HepG2 (cell line): Measurements from ENCODE around the gene EIF1. TPM values are rescaled to one million over a fixed set of nuclear protein-coding genes. Genes with fewer than 3 reads are reported as not detected.

ENCODE experiments used
- CENPT ChIP-seq: sonication (generic); formaldehyde crosslinking; IDR thresholded peaks from 2 replicates; pipeline ENCODE4 v1.8.0; 2022; ENCODE audit warnings: low read depth, mild to moderate bottlenecking, moderate library complexity, missing genetic modification reagents
- CHCHD3 ChIP-seq: sonication (generic); formaldehyde crosslinking; IDR thresholded peaks from 2 replicates; pipeline ENCODE4 v1.8.0; 2022; ENCODE audit warnings: mild to moderate bottlenecking, missing genetic modification reagents, moderate library complexity
- HDAC2 ChIP-seq: sonication (generic); formaldehyde crosslinking; IDR thresholded peaks from 2 replicates; pipeline ENCODE4 v1.4.0; 2020; ENCODE audit warnings: missing genetic modification reagents
- HOXA9 ChIP-seq: sonication (generic); formaldehyde crosslinking; IDR thresholded peaks from 2 replicates; pipeline ENCODE4 v1.8.1; 2022; ENCODE audit warnings: missing genetic modification reagents, mild to moderate bottlenecking, moderate library complexity, borderline replicate concordance
- ISX ChIP-seq: sonication (generic); formaldehyde crosslinking; conservative IDR thresholded peaks from 2 replicates; pipeline ENCODE4 v1.5.0; 2020; ENCODE audit warnings: missing genetic modification reagents
- KLF13 ChIP-seq: sonication (generic); formaldehyde crosslinking; IDR thresholded peaks from 2 replicates; pipeline ENCODE4 v1.4.0; 2020; ENCODE audit warnings: mild to moderate bottlenecking, missing genetic modification reagents
- MAFG ChIP-seq: sonication (generic); formaldehyde crosslinking; IDR thresholded peaks from 2 replicates; pipeline ENCODE4 v1.5.1; 2020; ENCODE audit warnings: mild to moderate bottlenecking, missing genetic modification reagents
- NONO ChIP-seq, 2 experiments: fragments of 450-650 bp in 1 of 2; sonication (generic) in 1 of 2; formaldehyde crosslinking in 1 of 2; IDR thresholded peaks in 1 of 2; conservative IDR thresholded peaks in 1 of 2; 2 replicates each; pipeline versions ENCODE4 v1.6.1 to v1.8.0; 2017 to 2022; ENCODE audit warnings: mild to moderate bottlenecking in 1 of 2, missing genetic modification reagents in 1 of 2, moderate library complexity in 1 of 2
- NR3C1 ChIP-seq: sonication (generic); formaldehyde crosslinking; IDR thresholded peaks from 2 replicates; pipeline ENCODE4 v1.4.0; 2020; ENCODE audit warnings: missing genetic modification reagents
- PTBP1 ChIP-seq: fragments of 200-400 bp; formaldehyde crosslinking; IDR thresholded peaks from 2 replicates; pipeline ENCODE4 v1.6.1; 2018; ENCODE audit warnings: low read length, low read depth; ENCODE audit not compliant: poor library complexity, severe bottlenecking
- SMAD3 ChIP-seq: sonication (generic); formaldehyde crosslinking; IDR thresholded peaks from 2 replicates; pipeline ENCODE4 v1.4.0; 2020; ENCODE audit warnings: missing genetic modification reagents
- SNAI1 ChIP-seq: sonication (generic); formaldehyde crosslinking; IDR thresholded peaks from 2 replicates; pipeline ENCODE4 v1.5.0; 2020; ENCODE audit warnings: mild to moderate bottlenecking, missing genetic modification reagents, borderline replicate concordance
- SP5 ChIP-seq: IDR thresholded peaks from 2 replicates; pipeline ENCODE4 v1.6.1; 2016; ENCODE audit warnings: low read depth, borderline replicate concordance
- SSRP1 ChIP-seq: IDR thresholded peaks from 2 replicates; pipeline ENCODE4 v1.6.1; 2016; ENCODE audit warnings: control low read depth
- ZNF337 ChIP-seq: sonication (generic); formaldehyde crosslinking; IDR thresholded peaks from 2 replicates; pipeline ENCODE4 v1.5.1; 2020; ENCODE audit warnings: missing genetic modification reagents, low read depth, mild to moderate bottlenecking, borderline replicate concordance
- ZNF431 ChIP-seq: sonication (generic); formaldehyde crosslinking; IDR thresholded peaks from 2 replicates; pipeline ENCODE4 v1.9.0; 2022; ENCODE audit warnings: missing genetic modification reagents, low read depth, mild to moderate bottlenecking, borderline replicate concordance
- ZNF570 ChIP-seq: sonication (generic); formaldehyde crosslinking; IDR thresholded peaks from 2 replicates; pipeline ENCODE4 v1.4.0; 2020; ENCODE audit warnings: mild to moderate bottlenecking, missing genetic modification reagents, borderline replicate concordance
- ZNF598 ChIP-seq: sonication (generic); formaldehyde crosslinking; IDR thresholded peaks from 2 replicates; pipeline ENCODE4 v1.5.1; 2020; ENCODE audit warnings: mild to moderate bottlenecking, missing genetic modification reagents, borderline replicate concordance
- ZNF749 ChIP-seq: sonication (generic); formaldehyde crosslinking; IDR thresholded peaks from 2 replicates; pipeline ENCODE4 v1.8.0; 2022; ENCODE audit warnings: mild to moderate bottlenecking, missing genetic modification reagents, moderate library complexity, borderline replicate concordance
- ZNF788 ChIP-seq: sonication (generic); formaldehyde crosslinking; IDR thresholded peaks from 2 replicates; pipeline ENCODE4 v1.5.0; 2020; ENCODE audit warnings: mild to moderate bottlenecking, missing genetic modification reagents, borderline replicate concordance
- ZNF816 ChIP-seq: sonication (generic); formaldehyde crosslinking; IDR thresholded peaks from 2 replicates; pipeline ENCODE4 v1.8.0; 2022; ENCODE audit warnings: missing genetic modification reagents, mild to moderate bottlenecking, borderline replicate concordance
- polyA plus RNA-seq, 8 experiments: library from polyadenylated mRNA; depleted of rRNA in 3 of 8; stranded (reverse) in 7 of 8; unstranded in 1 of 8; fragments of >200 nt; fragmentation: Illumina TruSeq in 4 of 8; extraction: Trizol in 4 of 8; gene quantifications; 2 replicates each; pipeline versions ENCODE4 v1.2.1 to v1.2.3, GENCODE V29; 2011 to 2016; ENCODE audit warnings: low read depth in 4 of 8, missing spikeins in 1 of 8, mixed read lengths in 1 of 8; ENCODE audit not compliant: insufficient read depth in 1 of 8
- total RNA-seq, 5 experiments: library from RNA; depleted of rRNA; stranded (reverse); fragments of >200 nt; fragmentation: Illumina TruSeq; extraction: Trizol; gene quantifications; 2 replicates each; pipeline ENCODE4 v1.2.3, GENCODE V29; 2016; ENCODE audit warnings: low read depth in 1 of 5
- TF ChIP-seq, protein P1 (sequence below): sonication (generic); formaldehyde crosslinking; IDR thresholded peaks from 2 replicates; pipeline ENCODE4 v1.4.0; 2020; ENCODE audit warnings: missing genetic modification reagents
- TF ChIP-seq, protein P2 (sequence below): sonication (generic); formaldehyde crosslinking; IDR thresholded peaks from 2 replicates; pipeline ENCODE4 v1.4.0; 2020; ENCODE audit warnings: missing genetic modification reagents
- TF ChIP-seq, protein P3 (sequence below): IDR thresholded peaks from 2 replicates; pipeline ENCODE4 v1.6.1; 2016; ENCODE audit warnings: missing compliant biosample characterization, missing genetic modification reagents, borderline replicate concordance
- TF ChIP-seq, protein P4 (sequence below): sonication (generic); formaldehyde crosslinking; IDR thresholded peaks from 2 replicates; pipeline ENCODE4 v1.8.0; 2022; ENCODE audit warnings: mild to moderate bottlenecking, missing genetic modification reagents, moderate library complexity

EIF1 gene
- total and polyA plus RNA-seq, 2 of the 13 experiments (the other 11 are each of a cell fraction or from before 2014, with no cell fraction given), result 147 to 517 TPM

DNA sequence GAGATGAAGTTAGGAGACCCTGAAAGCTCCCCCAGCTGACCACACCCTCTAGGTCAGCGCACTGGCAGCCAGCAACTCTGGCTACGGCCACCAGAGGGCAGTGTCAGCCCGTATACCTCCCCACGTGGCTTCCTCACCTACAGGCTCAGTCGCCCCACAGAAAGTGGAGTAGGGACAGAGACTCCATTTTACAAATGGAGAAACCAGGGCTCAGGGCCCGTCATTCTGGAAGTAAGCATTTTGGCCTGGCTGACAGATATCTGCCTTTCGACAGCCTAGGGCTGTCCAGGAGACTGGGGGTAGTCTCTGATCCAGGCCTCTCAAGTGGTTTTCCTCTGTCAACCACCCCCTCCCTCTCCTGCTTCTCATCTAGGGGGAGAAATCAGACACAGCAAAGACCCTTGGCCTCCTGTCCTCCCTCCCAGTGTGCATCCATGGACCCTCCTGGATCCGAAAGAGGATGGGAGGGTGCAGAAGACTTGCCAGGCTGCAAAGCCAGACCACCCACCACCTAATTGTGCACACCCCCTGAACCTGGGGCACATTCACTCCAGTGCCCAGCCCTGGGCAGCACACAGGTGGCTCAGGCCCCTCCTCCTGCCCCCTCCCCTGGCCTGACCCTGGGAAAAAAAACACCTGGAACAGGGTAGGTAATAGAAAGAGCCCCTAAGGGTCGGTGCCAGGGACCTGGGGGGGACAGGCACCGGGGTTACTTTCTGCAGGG lies 49.6 kb downstream of the EIF1 start (continued):
- TF ChIP-seq MAFG (CRISPR knock-in tag), result no peak
- no peak for TF ChIP-seq SSRP1 (CRISPR knock-in tag)
- TF ChIP-seq ZNF749, result no peak
- peak; percentile 89; the same call in 1 of the 2 replicates for TF ChIP-seq SMAD3 (CRISPR knock-in tag)
- TF ChIP-seq HOXA9 (CRISPR knock-in tag), result no peak
- TF ChIP-seq ZNF431 (CRISPR knock-in tag), result peak; percentile 56; the same call in 1 of the 2 replicates
- TF ChIP-seq ZNF337 (CRISPR knock-in tag), result 0 out of 2 replicates have a peak, but pooled peaks have one; percentile 27
- no peak for TF ChIP-seq ISX (CRISPR knock-in tag)
- TF ChIP-seq SNAI1, result no peak
- no peak for TF ChIP-seq NR3C1 (CRISPR knock-in tag)
- no peak for TF ChIP-seq NONO (IDR thresholded peaks at IDR 0.05)
- no peak; the same call in 1 of the 2 replicates for TF ChIP-seq NONO (CRISPR knock-in tag; conservative IDR thresholded peaks at IDR 0.05)
- no peak for TF ChIP-seq CENPT
- TF ChIP-seq, protein P1, sequence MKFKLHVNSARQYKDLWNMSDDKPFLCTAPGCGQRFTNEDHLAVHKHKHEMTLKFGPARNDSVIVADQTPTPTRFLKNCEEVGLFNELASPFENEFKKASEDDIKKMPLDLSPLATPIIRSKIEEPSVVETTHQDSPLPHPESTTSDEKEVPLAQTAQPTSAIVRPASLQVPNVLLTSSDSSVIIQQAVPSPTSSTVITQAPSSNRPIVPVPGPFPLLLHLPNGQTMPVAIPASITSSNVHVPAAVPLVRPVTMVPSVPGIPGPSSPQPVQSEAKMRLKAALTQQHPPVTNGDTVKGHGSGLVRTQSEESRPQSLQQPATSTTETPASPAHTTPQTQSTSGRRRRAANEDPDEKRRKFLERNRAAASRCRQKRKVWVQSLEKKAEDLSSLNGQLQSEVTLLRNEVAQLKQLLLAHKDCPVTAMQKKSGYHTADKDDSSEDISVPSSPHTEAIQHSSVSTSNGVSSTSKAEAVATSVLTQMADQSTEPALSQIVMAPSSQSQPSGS (CRISPR knock-in tag), result peak; percentile 67; the same call in 1 of the 2 replicates
- TF ChIP-seq, protein P2, sequence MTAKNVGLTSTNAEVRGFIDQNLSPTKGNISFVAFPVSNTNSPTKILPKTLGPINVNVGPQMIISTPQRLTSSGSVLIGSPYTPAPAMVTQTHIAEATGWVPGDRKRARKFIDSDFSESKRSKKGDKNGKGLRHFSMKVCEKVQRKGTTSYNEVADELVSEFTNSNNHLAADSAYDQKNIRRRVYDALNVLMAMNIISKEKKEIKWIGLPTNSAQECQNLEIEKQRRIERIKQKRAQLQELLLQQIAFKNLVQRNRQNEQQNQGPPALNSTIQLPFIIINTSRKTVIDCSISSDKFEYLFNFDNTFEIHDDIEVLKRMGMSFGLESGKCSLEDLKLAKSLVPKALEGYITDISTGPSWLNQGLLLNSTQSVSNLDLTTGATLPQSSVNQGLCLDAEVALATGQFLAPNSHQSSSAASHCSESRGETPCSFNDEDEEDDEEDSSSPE (CRISPR knock-in tag), result peak; percentile 47; the same call in 1 of the 2 replicates
- no peak for TF ChIP-seq PTBP1
- TF ChIP-seq SP5 (CRISPR knock-in tag), result peak; percentile 20; the same call in 1 of the 2 replicates
- peak; percentile 67; the same call in 1 of the 2 replicates for TF ChIP-seq ZNF788 (CRISPR knock-in tag)
- TF ChIP-seq, protein P3, sequence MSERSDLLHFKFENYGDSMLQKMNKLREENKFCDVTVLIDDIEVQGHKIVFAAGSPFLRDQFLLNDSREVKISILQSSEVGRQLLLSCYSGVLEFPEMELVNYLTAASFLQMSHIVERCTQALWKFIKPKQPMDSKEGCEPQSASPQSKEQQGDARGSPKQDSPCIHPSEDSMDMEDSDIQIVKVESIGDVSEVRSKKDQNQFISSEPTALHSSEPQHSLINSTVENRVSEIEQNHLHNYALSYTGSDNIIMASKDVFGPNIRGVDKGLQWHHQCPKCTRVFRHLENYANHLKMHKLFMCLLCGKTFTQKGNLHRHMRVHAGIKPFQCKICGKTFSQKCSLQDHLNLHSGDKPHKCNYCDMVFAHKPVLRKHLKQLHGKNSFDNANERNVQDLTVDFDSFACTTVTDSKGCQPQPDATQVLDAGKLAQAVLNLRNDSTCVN (CRISPR knock-in tag), result 0 out of 2 replicates have a peak, but pooled peaks have one; percentile 79
- peak; percentile 66; the same call in 1 of the 2 replicates for TF ChIP-seq ZNF598 (CRISPR knock-in tag)
- peak; percentile 52; the same call in 1 of the 2 replicates for TF ChIP-seq HDAC2 (CRISPR knock-in tag)
- no peak for TF ChIP-seq ZNF816 (CRISPR knock-in tag)
- TF ChIP-seq ZNF570 (CRISPR knock-in tag), result no peak
- no peak for TF ChIP-seq CHCHD3 (CRISPR knock-in tag)
- TF ChIP-seq KLF13 (CRISPR knock-in tag), result peak; percentile 82
- TF ChIP-seq, protein P4, sequence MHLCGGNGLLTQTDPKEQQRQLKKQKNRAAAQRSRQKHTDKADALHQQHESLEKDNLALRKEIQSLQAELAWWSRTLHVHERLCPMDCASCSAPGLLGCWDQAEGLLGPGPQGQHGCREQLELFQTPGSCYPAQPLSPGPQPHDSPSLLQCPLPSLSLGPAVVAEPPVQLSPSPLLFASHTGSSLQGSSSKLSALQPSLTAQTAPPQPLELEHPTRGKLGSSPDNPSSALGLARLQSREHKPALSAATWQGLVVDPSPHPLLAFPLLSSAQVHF (CRISPR knock-in tag), result no peak
